Measurements from ENCODE around the gene SLC17A1.

Gene SLC17A1

GRCh38 chr6:25832670-25833069, 818 bp upstream of the SLC17A1 start:
- DNase-seq (ENCODE audit: low read depth in 2 of 2, low spot score in 1 of 2), result no peak

- no peak for DNase-seq (ENCODE audit: low read depth in 2 of 2, low spot score in 1 of 2)
Measured at GRCh38 chr6:25832307-25832662, 433 bp upstream of the SLC17A1 start.

GRCh38 chr6:25830458-25830857, 1.4 kb downstream of the SLC17A1 start:
- DNase-seq (ENCODE audit: low read depth in 2 of 2, low spot score in 1 of 2), result no peak

GRCh38 chr6:25829375-25829774, 2.5 kb downstream of the SLC17A1 start:
- no peak for DNase-seq (ENCODE audit: low read depth in 2 of 2, low spot score in 1 of 2)

GRCh38 chr6:25821341-25821740, 10.5 kb downstream of the SLC17A1 start:
- DNase-seq (ENCODE audit: low read depth in 2 of 2, low spot score in 1 of 2), result no peak

DNA sequence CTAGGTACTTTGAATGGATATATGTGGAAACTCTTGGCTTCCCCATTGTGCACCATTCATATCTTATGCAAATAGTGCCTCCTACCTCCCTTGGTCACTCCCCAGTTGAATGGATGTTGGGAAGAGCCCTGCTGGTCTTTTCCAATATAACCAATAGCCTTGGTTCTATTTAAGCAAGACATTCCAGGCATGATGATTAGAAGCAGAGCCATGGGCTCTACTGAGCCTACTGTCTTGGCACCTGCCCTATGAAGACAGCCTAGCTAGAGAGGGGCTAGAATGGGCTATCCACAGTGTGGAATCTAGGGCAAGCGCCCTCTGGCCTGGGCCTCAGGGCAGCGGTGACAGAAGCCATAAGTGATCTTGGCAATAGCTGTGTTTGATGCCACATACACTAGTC, 15.6 kb downstream of the SLC17A1 start:
- no peak for DNase-seq (ENCODE audit: low read depth in 2 of 2, low spot score in 1 of 2)

DNA sequence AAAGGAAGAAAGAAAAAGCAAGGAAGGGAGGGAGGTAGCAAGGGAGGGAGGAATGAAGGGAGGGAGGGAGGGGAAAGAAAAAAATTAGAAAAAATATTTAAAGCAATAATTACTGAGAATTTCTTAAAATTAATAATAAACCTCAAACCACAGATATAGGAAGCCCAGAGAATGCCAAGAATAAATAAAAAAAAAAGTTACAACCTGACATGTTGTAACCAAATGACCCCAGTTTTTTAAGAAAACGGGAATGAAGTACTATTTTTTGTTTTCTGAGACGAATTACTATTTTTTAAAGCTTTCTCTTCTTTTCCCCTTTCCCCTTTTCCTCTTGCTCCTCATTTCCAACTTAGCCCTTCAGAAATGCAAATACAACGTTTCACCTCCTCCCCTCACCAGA, 16.7 kb downstream of the SLC17A1 start:
- DNase-seq (ENCODE audit: low read depth in 2 of 2, low spot score in 1 of 2), result no peak

- no peak for DNase-seq (ENCODE audit: low read depth in 2 of 2, low spot score in 1 of 2)
Measured at GRCh38 chr6:25804804-25805203, 27.0 kb downstream of the SLC17A1 start.

DNA sequence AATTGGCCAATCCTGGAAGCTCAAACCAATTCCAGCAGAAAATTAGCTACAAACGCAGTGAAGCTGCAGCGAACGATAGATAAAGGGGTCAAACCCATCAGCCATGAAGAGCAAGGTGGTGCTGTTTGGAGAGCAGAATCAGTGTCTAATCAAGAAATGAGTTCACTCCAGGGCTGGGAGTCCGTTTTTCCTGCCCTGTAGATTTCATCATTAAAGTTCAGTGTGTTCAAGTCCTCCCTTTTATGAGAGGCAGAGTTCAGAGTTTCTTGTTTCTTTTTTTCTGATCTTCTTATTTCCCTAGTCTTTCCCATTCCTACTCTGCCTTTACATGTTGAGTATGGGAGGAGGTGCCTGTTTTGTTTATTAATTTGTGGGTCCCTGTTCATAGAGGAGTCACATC, 30.4 kb downstream of the SLC17A1 start:
- DNase-seq (ENCODE audit: low read depth in 2 of 2, low spot score in 1 of 2), result no peak

- no peak for DNase-seq (ENCODE audit: low read depth in 2 of 2, low spot score in 1 of 2)
Measured at GRCh38 chr6:25794784-25795183, 37.1 kb downstream of the SLC17A1 start.

DNA sequence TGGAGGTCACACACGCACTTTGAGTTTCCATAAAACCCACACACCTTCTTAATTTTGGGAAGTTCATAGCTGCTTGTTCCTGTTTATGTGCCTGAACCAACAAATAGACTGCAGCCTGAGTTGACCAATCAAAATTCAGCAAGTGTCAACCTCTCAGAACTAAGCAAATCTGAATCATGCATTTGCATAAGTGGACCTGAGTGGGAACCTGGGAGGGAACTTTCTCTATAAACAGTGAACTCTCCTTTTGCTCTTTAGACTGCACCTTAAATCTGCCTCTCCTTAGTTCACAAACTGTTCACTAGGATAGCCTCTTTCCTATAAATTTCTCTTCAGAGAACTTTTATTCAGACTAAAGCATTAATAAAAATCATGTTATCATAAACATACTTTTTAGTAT, 37.9 kb downstream of the SLC17A1 start:
- DNase-seq (ENCODE audit: low read depth in 2 of 2, low spot score in 1 of 2), result no peak

DNA sequence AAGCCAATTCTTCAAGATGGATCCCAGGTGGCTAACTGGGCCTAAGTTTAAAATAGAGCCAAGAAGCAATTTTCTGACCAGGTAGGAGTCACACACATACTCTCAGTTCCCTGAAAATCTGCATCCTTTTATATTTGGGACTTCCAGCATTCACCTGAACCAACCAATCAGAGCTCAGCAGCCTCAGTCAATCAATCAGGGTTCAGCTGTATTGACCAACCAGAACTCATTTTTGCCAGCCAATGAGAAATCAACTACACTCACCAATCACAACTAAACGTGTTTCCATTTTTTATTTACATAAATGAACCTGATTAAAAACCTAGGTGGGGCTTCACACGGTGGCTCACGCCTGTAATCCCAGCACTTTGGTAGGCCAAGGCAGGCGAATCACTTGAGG, 39.8 kb downstream of the SLC17A1 start:
- DNase-seq (ENCODE audit: low read depth in 2 of 2, low spot score in 1 of 2), result no peak

DNA sequence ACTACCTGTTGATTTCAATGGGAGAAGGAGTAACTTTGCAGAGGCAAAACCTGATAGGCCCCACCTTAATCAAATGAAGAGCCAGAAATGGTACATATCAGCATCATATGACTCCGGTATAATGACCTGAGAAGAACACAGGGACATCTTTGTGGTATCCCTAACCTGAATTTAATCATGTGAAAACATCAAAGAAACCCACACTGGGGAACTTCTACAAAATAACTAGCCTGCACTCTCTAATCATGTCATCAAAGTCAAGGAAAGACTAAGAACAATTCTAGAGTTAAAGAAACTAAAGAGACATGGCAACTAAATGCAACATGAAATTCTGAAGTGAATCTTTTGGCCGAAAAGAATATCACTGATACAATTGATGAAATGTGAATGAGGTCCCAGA, 42.4 kb downstream of the SLC17A1 start:
- no peak for DNase-seq (ENCODE audit: low read depth in 2 of 2, low spot score in 1 of 2)

DNA sequence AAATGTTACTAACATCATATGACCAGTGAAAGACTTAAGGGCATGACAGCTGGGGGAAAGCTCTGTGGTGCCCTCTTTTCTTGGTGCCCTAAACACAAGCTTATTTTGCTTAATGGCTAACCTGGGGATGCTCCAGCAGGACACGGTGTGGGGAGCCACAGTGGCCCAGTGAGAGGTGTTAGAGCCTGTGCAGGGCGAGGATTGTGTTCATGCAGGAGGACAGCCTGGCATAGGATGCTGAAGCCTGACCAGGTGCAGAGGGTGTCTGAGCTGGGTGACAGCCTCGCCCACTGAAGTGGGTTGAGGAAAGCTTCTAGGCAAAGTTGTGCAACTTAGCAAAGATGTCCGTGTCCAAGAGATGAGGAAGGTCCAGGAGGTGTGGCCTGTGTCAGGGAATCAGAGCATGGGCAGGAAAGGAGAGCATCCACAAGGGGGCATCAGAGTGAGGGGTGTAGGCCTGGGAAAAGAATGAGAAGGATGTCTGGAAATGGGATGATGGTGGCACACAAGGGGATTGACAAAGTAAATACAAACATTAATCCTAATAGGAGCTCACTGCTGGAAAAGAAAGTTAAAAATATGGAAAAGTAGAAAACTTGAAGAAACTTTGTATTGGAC, 43.4 kb downstream of the SLC17A1 start:
- DNase-seq (ENCODE audit: low read depth in 2 of 2, low spot score in 1 of 2), result no peak

DNA sequence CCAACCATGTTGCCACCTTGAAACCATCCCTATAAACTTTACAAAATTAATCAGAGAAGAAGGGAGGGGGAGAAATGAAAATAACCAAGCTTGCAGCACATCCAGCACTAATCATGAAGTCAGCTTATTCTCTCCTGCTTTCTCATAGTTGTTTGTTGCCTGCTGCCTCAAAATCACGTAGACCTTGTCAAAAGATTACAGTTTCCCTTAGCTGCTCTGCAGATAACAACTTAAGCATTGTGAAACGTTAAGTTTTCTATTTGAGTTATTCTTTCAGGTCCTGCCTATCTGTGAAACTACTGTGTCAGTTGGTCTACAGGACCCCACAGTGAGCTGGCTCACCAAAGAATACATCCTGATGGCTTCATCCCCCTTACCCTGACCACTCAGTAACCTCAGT, 44.4 kb downstream of the SLC17A1 start:
- no peak for DNase-seq (ENCODE audit: low read depth in 2 of 2, low spot score in 1 of 2)

GRCh38 chr6:25781134-25781533, 50.7 kb downstream of the SLC17A1 start:
- DNase-seq (ENCODE audit: low read depth in 2 of 2, low spot score in 1 of 2), result no peak

- DNase-seq (ENCODE audit: low read depth in 2 of 2, low spot score in 1 of 2), result no peak
Measured at GRCh38 chr6:25777856-25778649, 53.8 kb downstream of the SLC17A1 start.

DNA sequence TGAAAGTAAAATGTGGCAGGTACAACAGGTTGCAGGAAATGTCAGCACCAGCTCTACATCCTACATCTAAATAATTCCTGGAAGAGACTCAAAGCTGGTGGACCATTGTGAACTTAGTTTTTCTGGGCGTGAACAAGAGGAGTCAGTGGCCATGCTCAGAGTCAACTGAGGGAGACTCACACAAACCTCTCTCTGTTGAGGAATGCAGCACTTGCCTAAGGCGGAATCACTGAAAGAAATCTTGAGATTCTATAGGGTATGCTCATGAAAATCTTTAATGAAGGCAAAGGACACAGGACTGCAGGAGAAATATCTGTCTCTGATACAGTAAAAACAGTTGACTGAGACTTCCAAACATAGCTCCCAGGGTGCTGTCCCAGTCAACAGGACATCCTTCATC, 54.8 kb downstream of the SLC17A1 start:
- no peak for DNase-seq (ENCODE audit: low read depth in 2 of 2, low spot score in 1 of 2)

- DNase-seq (ENCODE audit: low read depth in 2 of 2, low spot score in 1 of 2), result no peak
Measured at GRCh38 chr6:25774120-25774715, 57.6 kb downstream of the SLC17A1 start.

GRCh38 chr6:25769983-25770382, 61.9 kb downstream of the SLC17A1 start:
- no peak for DNase-seq (ENCODE audit: low read depth in 2 of 2, low spot score in 1 of 2)

DNA sequence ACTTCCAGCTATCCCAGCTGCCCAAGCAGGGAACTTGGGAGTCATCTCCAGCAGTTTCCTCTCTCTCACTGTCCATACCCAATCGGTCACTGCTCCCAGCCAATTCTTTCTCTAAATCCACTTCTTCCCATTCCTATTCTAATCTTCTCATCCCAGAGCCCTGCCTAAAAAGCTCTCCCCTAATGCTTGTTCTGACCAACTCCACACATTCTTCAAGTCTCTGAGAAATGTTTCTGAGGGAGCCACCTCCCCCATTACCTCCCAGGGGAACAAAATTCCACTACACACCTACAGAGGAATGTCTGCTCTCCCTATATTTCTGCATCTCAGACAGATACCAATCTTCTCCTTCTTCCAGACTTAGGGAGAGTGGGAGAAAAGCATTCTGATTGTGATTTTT, 63.3 kb downstream of the SLC17A1 start:
- no peak for DNase-seq (ENCODE audit: low read depth in 2 of 2, low spot score in 1 of 2)

DNA sequence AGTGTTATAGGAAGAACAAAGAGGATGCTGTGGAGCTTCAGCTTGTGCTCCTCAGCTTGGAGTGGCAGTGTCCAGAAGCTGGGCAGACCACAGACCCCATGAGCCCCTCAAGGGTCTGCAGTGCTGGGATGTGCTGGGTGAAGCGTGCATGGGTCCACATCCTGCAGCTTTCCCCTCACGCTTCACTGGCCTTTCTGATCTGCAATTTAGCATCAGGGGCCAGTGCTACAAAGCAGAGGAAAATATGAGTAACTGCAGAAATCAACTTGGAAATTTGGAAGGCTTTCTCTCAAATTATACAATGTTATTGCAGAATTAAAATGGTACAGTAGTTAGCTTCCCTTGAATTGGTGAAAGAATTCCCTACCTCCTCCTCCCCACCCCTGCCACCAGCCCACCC, 67.2 kb downstream of the SLC17A1 start:
- DNase-seq (ENCODE audit: low read depth in 2 of 2, low spot score in 1 of 2), result no peak

All from stimulated activated CD8-positive, alpha-beta memory T cell treated with anti-CD3 and anti-CD28 coated beads, Interleukin-4, amount 100 ng/mL, for 1 hour (primary cell).